Activated naive CD4-positive, alpha-beta T cell (primary cell): ENCODE data around the gene COQ8B.
"Not testable (repeated sequence)": the region's sequence is repeated elsewhere in the genome, so short reads cannot be mapped to it uniquely, and the experiment has no call there.

ENCODE experiments used
- DNase-seq, 4 experiments: peaks; one replicate each; lab custom pipeline; 2025; lab: John Stamatoyannopoulos, UW

COQ8B gene

DNA sequence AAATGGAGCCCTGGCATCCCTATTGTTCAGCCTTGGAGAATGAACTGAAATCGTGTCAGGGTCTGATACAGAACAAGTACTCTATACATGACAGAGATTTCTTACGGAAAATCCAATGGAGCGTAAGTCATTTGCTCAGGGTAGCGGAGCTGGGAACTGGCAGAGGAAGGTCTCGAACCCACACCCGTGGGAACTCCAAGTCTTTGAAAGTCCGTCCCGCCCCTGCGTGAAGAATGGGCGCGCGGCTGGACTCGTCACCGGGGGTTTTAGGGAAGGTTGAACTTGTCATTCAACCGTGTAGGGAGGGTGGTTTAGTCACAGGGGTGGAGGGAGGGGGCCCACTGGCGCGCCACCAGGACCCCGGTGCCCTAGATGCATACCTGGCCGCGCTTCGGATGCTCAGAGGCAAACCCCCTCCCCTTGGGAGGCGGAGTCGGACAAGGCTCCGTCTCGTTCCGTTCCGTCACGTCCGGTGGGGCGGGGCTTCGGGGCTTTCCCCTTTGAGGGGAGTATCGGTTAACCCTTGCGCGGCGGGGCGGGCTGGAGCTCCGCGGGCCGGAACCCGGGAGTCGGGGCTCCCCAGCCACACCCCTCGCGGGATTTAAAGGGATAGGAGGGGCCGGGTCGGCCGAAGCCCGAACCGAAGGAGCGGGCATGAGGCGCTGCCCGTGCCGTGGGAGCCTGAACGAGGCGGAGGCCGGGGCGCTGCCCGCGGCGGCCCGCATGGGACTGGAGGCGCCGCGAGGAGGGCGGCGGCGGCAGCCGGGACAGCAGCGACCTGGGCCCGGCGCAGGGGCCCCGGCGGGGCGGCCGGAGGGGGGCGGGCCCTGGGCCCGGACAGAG, at the start of gene COQ8B, which contains the start of gene ITPKC:
Gene COQ8B, minus strand, starts transcription at position 405 of the 843 bp plus-strand sequence. CDS start 2,254 bp downstream, outside the sequence.
Gene ITPKC, plus strand, starts transcription at position 631 of the 843 bp plus-strand sequence. Its CDS starts 24 bp downstream, at position 655.
- peak; percentile 96 to 100 (median 99) for DNase-seq

DNA sequence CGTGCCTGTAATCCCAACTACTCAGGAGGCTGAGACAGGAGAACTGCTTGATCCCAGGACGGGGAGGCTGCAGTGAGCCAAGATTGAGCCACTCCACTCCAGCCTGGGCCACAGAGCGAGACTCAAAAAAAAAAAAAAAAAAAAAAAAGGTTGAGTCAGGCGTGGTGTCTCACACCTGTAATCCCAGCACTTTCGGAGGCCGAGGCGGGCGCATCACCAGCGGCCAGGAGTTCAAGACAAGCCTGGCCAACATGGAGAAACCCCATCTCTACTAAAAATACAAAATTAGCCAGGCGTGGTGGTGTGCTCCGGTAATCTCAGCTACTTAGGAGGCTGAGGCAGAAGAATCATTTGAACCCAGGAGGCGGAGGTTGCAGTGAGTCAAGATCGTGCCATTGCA, 49.7 kb upstream of the COQ8B start:
- not testable (repeated sequence) for DNase-seq

- DNase-seq, result no peak
These were observed 47.3 kb upstream of the COQ8B start for GRCh38 chr19:40763963-40764362.

GRCh38 chr19:40763526-40763925, 46.8 kb upstream of the COQ8B start:
- no peak for DNase-seq

DNA sequence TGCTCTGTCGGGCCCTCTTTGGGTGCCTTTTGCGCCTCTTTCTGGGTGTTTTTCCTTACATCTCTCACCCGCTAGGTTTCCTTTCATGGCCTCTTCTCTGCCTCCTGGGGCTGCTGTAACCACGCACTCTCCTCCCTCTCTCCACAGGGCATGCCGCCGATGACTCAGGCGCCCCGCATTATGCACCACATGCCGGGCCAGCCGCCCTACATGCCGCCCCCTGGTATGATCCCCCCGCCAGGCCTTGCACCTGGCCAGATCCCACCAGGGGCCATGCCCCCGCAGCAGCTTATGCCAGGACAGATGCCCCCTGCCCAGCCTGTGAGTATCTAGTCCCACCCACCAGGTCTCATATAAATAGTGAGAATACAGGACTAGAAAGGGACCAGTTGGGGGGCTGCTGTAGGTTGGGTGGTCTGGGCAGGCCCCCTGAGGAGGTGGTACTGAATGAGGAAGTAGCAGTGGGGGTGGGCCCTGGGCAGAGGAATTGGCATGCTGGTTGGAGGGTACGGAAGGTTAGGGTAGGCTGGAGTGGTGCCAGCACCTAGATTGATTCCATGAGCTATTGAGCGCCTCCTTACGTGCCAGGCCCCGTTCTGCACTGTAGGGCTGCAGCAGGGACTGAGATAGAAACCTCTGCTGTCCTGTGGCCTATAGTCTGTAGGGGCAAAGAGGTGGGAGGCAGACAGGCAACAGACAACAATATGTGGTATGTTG, 46.2 kb upstream of the COQ8B start:
- no peak for DNase-seq

DNA sequence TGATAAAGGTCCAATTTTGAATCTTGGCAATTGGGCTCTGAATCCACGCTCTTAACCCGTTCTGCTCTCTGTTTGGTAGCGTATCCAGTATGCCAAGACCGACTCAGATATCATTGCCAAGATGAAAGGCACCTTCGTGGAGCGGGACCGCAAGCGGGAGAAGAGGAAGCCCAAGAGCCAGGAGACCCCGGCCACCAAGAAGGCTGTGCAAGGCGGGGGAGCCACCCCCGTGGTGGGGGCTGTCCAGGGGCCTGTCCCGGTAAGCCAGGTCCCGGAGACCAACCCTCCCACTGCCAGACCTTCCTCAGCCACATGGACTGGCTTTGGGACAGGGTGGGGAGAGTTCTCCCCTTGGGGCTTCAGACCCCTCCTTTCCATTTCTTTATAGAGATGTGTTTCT, 42.7 kb upstream of the COQ8B start:
- DNase-seq, result no peak

DNA sequence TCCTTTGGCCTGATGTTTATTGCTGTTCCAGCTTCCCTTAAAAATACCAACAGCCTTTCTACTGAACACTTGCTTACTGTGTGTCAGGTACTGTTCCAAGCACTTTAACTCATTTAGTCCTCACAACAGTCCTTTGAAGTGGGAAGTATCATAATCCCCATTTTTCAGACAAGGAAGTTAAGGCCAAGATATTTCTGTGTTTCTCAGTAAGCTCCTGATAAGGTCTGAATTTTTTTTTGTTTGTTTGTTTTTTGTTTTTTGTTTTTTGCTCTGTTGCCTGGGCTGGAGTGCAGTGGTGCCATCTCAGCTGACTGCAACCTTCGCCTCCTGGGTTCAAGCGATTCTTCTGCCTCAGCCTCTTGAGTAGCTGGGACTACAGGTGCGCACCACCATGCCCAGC, 41.8 kb upstream of the COQ8B start:
- no peak for DNase-seq

GRCh38 chr19:40756502-40757110, 39.9 kb upstream of the COQ8B start:
- DNase-seq, result no peak

GRCh38 chr19:40755791-40756190, 39.1 kb upstream of the COQ8B start:
- no peak for DNase-seq

DNA sequence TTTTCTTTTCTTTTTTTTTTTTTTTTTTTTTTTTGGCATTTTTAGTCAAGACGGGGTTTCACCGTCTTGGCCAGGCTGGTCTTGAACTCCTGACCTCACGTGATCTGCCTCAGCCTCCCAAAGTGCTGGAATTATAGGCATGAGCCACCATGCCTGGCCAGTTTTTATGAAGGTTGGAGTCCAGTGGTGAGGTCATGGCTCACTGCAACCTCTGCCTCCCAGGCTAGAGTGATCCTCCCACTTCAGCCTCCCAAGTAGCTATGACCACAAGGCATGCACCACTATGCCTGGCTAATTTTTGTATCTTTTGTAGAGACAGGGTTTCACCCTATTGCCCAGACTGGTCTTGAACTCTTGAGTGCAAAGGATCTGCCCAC, 38.5 kb upstream of the COQ8B start:
- DNase-seq, result no peak

DNA sequence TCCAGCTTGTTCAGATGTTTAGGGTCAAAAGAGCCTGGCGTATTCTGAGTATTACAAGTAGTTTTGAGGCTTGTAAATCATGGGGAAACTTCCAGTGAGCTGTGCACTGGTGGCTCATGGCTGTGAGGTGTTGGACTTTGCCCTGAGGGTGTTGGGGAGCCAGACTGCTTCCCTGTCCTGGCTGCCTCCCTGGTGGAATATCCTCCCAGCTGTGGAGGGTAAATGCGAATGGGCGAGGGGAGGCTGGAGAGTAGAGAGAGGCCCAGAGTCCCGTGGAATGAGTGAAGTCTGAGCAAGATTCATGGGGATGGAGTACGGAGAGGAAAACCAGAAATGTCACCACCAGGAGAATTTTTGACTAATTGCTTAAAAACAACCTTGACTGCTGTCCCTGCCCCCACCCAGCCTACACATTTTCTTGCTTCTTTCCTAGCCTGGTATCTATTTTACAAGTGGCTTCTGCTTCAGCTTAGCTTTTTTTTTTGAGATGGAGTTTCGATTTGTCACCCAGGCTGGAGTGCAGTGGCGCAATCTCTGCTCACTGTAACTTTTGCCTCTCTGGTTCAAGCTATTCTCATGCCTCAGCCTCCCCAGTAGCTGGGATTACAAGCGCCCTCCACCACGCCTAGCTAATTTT, 38.0 kb upstream of the COQ8B start:
- DNase-seq, result no peak

DNA sequence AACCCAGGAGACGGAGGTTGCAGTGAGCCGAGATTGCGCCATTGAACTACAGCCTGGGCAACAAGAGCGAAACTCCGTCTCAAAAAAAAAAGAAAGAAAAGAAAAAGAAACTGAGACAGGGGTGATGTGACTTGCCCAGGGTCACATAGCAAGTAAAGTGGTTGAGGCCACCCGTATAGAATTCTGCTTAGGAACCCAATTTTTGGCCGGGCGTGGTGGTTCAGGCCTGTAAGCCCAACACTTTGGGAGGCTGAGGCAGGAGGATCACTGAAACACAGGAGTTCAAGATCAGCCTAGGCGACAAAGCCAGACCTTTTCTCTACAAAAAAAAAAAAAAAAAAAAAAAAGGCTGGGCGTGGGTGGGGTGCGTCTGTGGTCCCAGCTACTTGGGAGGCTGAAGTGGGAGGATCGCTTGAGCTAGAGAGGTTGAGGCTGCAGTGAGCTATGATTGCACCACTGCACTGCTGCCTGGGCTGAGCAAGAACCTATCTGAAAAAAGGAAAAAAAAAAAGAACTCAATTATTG, 35.6 kb upstream of the COQ8B start:
- no peak for DNase-seq

- peak; percentile 90 to 99 (median 92) for DNase-seq
These were observed 34.3 kb upstream of the COQ8B start, which contains the start of gene SNRPA for GRCh38 chr19:40750874-40751537. SNRPA (plus strand) TSS chr19:40751203; CDS start chr19:40751409, 206 bp downstream.

DNA sequence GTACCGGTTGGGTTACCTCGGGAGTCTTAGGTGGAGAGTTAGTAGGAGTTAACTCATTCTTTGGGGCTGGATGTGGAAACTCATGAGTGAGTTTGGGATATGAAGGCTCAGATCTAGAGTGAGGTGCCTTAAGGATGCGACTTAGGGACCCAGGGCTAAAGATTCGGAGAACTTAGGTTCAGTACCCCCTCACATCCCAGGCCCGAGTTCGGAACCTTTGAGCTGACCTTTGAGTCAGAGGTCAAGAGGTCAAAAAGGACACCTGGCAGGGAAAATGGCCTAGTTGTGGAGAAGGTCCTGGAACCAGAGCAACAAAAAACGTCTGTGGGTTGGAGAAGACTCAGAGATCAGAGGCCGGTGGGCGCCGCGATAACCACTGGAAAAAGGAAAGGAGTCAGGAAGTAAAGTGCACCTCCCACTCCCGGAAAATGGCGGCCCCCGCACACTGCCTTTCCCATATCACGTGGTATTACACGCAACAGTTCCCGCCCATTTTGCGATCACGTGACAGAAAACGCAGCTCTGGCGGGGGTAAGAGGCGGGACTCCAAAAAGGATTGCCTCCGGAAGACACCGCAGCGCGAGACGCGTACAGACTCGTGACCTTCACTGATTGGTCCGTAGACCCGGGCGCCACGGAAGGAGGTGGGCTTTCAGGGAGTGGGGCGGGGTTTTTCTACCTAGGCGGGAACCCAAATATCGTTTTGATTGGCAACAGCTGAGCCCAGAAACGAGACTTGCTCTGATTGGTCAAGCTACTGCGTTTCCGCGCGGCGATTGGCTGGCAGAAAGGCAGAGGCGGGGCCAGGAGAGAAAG, 33.6 kb upstream of the COQ8B start, which contains the start of gene ACTMAP:
Gene ACTMAP, minus strand, starts transcription at position 420 of the 816 bp plus-strand sequence. CDS start 674 bp downstream, outside the sequence.
- peak; percentile 93 to 100 (median 99) for DNase-seq

DNA sequence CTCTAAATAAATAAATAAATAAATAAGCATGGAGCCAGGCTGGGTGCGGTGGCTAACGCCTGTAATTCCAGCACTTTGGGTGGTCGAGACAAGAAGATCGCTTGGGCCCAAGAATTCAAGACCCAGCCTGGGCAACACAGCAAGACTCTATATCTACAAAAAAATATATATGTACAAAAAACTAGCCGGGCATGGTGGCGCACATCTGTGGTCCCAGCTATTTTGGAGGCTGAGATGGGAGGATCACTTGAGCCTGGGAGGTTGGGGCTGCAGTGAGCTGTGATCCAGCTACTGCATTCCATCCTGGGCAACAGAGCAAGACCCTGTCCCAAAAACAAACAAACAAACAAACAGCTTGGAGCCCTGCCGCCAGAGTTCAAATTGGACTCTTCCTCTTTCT, 30.9 kb upstream of the COQ8B start:
- no peak for DNase-seq

- DNase-seq, result no peak
These were observed 28.7 kb upstream of the COQ8B start for GRCh38 chr19:40745402-40745780.

DNA sequence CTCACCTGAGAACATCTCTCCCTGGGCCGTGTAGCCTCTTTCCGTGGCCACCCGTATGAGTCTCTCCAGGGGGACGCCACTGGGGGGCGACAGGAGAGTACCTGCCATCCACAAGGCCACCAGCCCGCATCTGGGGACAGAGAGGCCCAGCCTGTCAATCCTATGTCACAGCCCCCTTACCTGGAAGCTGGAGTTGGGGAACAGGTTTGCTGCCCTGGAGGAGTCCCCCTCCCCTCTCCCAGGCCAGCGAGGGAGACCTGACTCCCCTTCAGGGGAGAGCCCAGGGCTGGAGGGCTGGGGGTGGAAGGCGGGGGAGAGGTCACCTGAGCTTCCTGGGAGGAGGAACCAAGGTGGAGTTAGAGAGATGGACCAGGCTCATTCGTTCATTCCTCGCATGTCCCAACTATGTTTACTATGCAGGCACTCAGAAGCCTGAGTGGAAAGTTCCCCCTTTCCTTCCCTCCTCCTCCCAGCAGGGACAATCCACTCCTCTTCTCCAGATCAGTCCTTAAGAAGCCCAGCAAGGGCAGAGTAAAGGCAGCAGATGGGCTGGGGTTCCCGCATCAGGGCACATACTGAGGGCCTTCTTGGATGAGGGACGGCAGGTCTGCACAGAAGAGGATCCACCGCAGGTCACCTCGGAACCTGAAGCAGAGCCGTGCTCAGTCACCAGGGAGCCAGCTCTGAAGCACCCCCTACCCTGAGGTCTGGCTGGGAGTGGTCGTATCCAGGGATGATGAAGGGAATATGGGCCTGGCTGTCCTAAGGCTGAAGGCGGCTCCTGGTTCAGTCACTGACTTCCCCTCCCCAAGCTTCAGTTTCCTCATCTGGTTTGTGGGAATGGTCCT, 28.1 kb upstream of the COQ8B start:
- no peak for DNase-seq

DNA sequence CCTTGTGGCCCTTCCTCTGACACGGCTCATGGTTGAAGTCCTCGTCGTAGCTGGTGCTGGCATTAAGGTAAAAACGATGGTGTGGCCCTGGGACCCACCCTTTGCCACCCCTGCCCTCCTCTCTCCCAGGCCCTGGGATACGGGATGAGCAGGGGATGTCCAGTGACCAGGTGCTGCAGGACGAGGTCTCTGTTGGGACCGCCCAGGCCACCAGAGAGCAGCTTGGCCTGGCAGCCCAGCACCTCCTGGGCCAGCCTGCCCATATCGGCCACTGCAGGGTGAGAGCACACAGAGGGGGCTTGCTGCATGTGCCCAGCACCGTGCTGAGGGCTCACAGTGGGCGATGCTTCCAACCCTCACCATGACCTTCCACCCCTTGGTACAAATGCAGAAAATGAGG, 27.2 kb upstream of the COQ8B start:
- DNase-seq, result no peak

DNA sequence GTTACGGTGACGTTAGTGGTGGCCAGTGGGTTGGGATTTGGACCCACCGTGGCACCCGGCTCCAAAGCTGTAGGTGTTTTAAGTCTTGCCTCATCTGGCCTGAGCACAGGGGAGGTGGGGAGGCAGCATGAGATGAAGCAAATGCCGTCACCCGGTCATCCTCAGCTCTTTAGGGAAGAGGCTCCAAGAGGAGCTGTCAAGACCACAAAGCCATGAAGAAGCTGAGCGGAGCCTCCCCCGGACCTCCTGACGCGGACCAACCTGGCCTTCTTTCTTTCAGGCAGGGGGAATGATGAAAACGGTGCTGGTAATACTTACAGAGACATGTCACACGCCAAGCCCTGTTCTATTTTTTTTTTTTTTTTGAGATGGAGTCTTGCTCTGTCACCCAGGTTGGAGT, 26.2 kb upstream of the COQ8B start:
- DNase-seq, result no peak
